ENCODE measurements around the gene DACT2.

- TF ChIP-seq SP1 (IDR thresholded peaks at IDR 0.05) (no peak), BHLHE40 (IDR thresholded peaks at IDR 0.05; ENCODE audit: borderline replicate concordance) (no peak), FOXM1 (IDR thresholded peaks at IDR 0.05; ENCODE audit: borderline replicate concordance) (no peak), ELF4 (IDR thresholded peaks at IDR 0.05) (no peak), PKNOX1 (IDR thresholded peaks at IDR 0.05) (no peak), SUZ12 (IDR thresholded peaks at IDR 0.05) (no peak), HDGF (IDR thresholded peaks at IDR 0.05; ENCODE audit: borderline replicate concordance) (no peak), FOXK2 (IDR thresholded peaks at IDR 0.05) (no peak), NFRKB (IDR thresholded peaks at IDR 0.05) (no peak), LEF1 (IDR thresholded peaks at IDR 0.05; ENCODE audit: borderline replicate concordance) (no peak), ARNT (IDR thresholded peaks at IDR 0.05) (no peak), ZNF384 (IDR thresholded peaks at IDR 0.05) (no peak), TARDBP (IDR thresholded peaks at IDR 0.05) (no peak), FOXA1 (IDR thresholded peaks at IDR 0.05) (no peak)
These were observed 9.2 kb downstream of the DACT2 start for GRCh38 chr6:168310403-168310802.
